HepG2 (cell line): ENCODE results near the gene IQSEC1. TPM values are rescaled to one million over a fixed set of nuclear protein-coding genes. Genes with fewer than 3 reads are reported as not detected.

Experiments
- BHLHE40 ChIP-seq: IDR thresholded peaks from 2 replicates; pipeline ENCODE4 v1.6.1; 2011; ENCODE audit warnings: low read length, improper control_type of control experiment
- CBFB ChIP-seq: sonication (generic); formaldehyde crosslinking; IDR thresholded peaks from 2 replicates; pipeline ENCODE4 v1.4.0; 2020; ENCODE audit warnings: missing genetic modification reagents
- CBX1 ChIP-seq: IDR thresholded peaks from one replicate; pipeline ENCODE4 v1.6.1; 2016; ENCODE audit warnings: antibody characterized with exemption, low read depth
- ERF ChIP-seq: IDR thresholded peaks from 2 replicates; pipeline ENCODE4 v1.6.1; 2018; ENCODE audit warnings: missing biosample characterization, missing genetic modification reagents
- KAT2B ChIP-seq: fragments of 150-350 bp; IDR thresholded peaks from 2 replicates; pipeline ENCODE4 v1.6.1; 2014; ENCODE audit warnings: low read depth, low read length, borderline replicate concordance
- KLF16 ChIP-seq, 2 experiments: sonication (generic) in 1 of 2; formaldehyde crosslinking in 1 of 2; IDR thresholded peaks; 2 replicates each; pipeline versions ENCODE4 v1.6.1 to v1.8.0; 2016 to 2023; ENCODE audit warnings: missing genetic modification reagents in 2 of 2, missing compliant biosample characterization in 1 of 2
- MEIS2 ChIP-seq: sonication (generic); formaldehyde crosslinking; IDR thresholded peaks from 2 replicates; pipeline ENCODE4 v1.9.0; 2021; ENCODE audit warnings: mild to moderate bottlenecking, missing genetic modification reagents
- NCOA5 ChIP-seq: sonication (generic); formaldehyde crosslinking; IDR thresholded peaks from 2 replicates; pipeline ENCODE4 v1.4.0; 2020; ENCODE audit warnings: missing genetic modification reagents
- NFIB ChIP-seq: sonication (generic); formaldehyde crosslinking; IDR thresholded peaks from 2 replicates; pipeline ENCODE4 v1.9.0; 2021; ENCODE audit warnings: missing genetic modification reagents, mild to moderate bottlenecking, borderline replicate concordance
- NONO ChIP-seq, 2 experiments: fragments of 450-650 bp in 1 of 2; sonication (generic) in 1 of 2; formaldehyde crosslinking in 1 of 2; IDR thresholded peaks in 1 of 2; conservative IDR thresholded peaks in 1 of 2; 2 replicates each; pipeline versions ENCODE4 v1.6.1 to v1.8.0; 2017 to 2022; ENCODE audit warnings: mild to moderate bottlenecking in 1 of 2, missing genetic modification reagents in 1 of 2, moderate library complexity in 1 of 2
- RCOR2 ChIP-seq: IDR thresholded peaks from 2 replicates; pipeline ENCODE4 v1.6.1; 2016; ENCODE audit warnings: missing biosample characterization, missing genetic modification reagents
- SRF ChIP-seq: IDR thresholded peaks from 2 replicates; pipeline ENCODE4 v1.6.1; 2011; ENCODE audit warnings: mild to moderate bottlenecking, low read depth, low read length, moderate library complexity
- ZNF20 ChIP-seq: sonication (generic); formaldehyde crosslinking; IDR thresholded peaks from 2 replicates; pipeline ENCODE4 v1.4.0; 2020; ENCODE audit warnings: mild to moderate bottlenecking, moderate library complexity, missing genetic modification reagents
- ZNF3 ChIP-seq: IDR thresholded peaks from 2 replicates; pipeline ENCODE4 v1.7.0; 2017; ENCODE audit warnings: inconsistent platforms
- ZNF331 ChIP-seq: sonication (generic); formaldehyde crosslinking; IDR thresholded peaks from 2 replicates; pipeline ENCODE4 v1.4.0; 2020; ENCODE audit warnings: missing genetic modification reagents
- ZNF550 ChIP-seq: sonication (generic); formaldehyde crosslinking; IDR thresholded peaks from 2 replicates; pipeline ENCODE4 v1.4.0; 2020; ENCODE audit warnings: mild to moderate bottlenecking, missing genetic modification reagents, borderline replicate concordance
- ZNF564 ChIP-seq: sonication (generic); formaldehyde crosslinking; IDR thresholded peaks from 2 replicates; pipeline ENCODE4 v1.8.1; 2023; ENCODE audit warnings: mild to moderate bottlenecking, missing genetic modification reagents
- ZNF747 ChIP-seq: sonication (generic); formaldehyde crosslinking; IDR thresholded peaks from 2 replicates; pipeline ENCODE4 v1.8.1; 2023; ENCODE audit warnings: missing genetic modification reagents, mild to moderate bottlenecking, borderline replicate concordance
- polyA plus RNA-seq, 8 experiments: library from polyadenylated mRNA; depleted of rRNA in 3 of 8; stranded (reverse) in 7 of 8; unstranded in 1 of 8; fragments of >200 nt; fragmentation: Illumina TruSeq in 4 of 8; extraction: Trizol in 4 of 8; gene quantifications; 2 replicates each; pipeline versions ENCODE4 v1.2.1 to v1.2.3, GENCODE V29; 2011 to 2016; ENCODE audit warnings: low read depth in 4 of 8, missing spikeins in 1 of 8, mixed read lengths in 1 of 8; ENCODE audit not compliant: insufficient read depth in 1 of 8
- total RNA-seq, 5 experiments: library from RNA; depleted of rRNA; stranded (reverse); fragments of >200 nt; fragmentation: Illumina TruSeq; extraction: Trizol; gene quantifications; 2 replicates each; pipeline ENCODE4 v1.2.3, GENCODE V29; 2016; ENCODE audit warnings: low read depth in 1 of 5
- TF ChIP-seq, protein P1 (sequence below): IDR thresholded peaks from 2 replicates; pipeline ENCODE4 v1.6.1; 2012; ENCODE audit warnings: inconsistent platforms
- TF ChIP-seq, protein P2 (sequence below): sonication (generic); formaldehyde crosslinking; conservative IDR thresholded peaks from 2 replicates; pipeline ENCODE4 v1.4.0; 2020; ENCODE audit warnings: missing genetic modification reagents
- TF ChIP-seq, protein P3 (sequence below): sonication (generic); formaldehyde crosslinking; IDR thresholded peaks from 2 replicates; pipeline ENCODE4 v1.4.0; 2020; ENCODE audit warnings: missing genetic modification reagents
- TF ChIP-seq, protein P4 (sequence below): sonication (generic); formaldehyde crosslinking; IDR thresholded peaks from 2 replicates; pipeline ENCODE4 v1.5.1; 2020; ENCODE audit warnings: mild to moderate bottlenecking, moderate library complexity, missing genetic modification reagents
- TF ChIP-seq, protein P5 (sequence below): sonication (generic); formaldehyde crosslinking; IDR thresholded peaks from 2 replicates; pipeline ENCODE4 v1.8.1; 2023; ENCODE audit warnings: mild to moderate bottlenecking, moderate library complexity, missing genetic modification reagents

Gene IQSEC1
- total and polyA plus RNA-seq, 2 of the 13 experiments (the other 11 are each of a cell fraction or from before 2014, with no cell fraction given): 17.4 to 20.2 TPM

DNA sequence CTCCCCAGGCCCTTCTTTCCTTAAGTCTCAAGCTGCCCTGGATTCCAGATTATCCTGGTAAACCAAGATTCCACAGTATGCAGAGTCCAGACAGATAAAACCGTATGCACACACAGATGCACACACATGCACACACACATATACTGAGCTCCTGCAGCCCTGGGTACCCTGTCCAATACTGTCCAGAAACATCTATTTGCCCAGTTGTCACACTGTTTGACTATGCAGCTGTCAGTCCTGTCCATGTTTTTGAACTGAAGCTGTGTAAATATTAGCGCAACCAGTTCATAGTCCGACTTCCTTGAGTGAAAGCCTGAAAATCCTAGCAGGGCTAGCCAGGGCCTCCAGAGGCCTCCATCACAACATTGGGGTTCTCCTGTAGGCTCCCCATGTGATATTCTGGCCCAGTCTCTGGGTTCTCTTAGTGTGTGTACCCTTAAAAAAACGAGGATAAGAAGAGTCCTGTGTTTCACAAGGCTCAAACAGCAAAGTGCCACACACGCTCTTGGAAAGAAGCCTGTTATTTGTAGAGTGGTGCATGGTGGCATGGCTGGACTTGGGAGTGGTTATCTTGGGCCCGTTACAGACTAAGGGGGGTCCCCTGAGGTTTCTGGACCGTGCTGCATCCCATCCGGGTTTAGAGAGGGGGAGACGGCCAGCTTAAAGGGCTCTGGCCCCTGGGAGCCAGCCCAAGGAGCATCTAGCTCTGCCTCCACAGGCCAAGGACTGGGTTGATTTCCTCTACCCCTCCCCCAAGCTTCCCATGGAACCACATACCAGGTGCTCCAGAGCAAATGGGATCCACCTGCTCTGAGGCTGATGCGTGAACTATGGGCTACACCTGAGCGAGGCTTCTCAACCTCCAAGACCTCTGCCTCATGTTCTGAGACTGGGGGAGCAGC, 108.3 kb downstream of the IQSEC1 start (continued):
- TF ChIP-seq ZNF550 (no peak), SRF (no peak), NCOA5 (CRISPR knock-in tag) (no peak), CBX1 (no peak), NONO (IDR thresholded peaks at IDR 0.05) (no peak), NONO (CRISPR knock-in tag; conservative IDR thresholded peaks at IDR 0.05) (peak; percentile 85), CBFB (CRISPR knock-in tag) (0 out of 2 replicates have a peak, but pooled peaks have one; percentile 58), BHLHE40 (no peak), ZNF3 (CRISPR knock-in tag) (0 out of 2 replicates have a peak, but pooled peaks have one; percentile 41), KLF16 (CRISPR knock-in tag; IDR thresholded peaks at IDR 0.05) (peak in 1 of 2 experiments; percentile 85; a peak in 1 of 4 replicates), ERF (peak; percentile 91), NFIB (CRISPR knock-in tag) (no peak), ZNF564 (CRISPR knock-in tag) (peak; percentile 39; the same call in 1 of the 2 replicates), MEIS2 (CRISPR knock-in tag) (peak; percentile 99), KAT2B (no peak), ZNF747 (CRISPR knock-in tag) (no peak), ZNF331 (CRISPR knock-in tag) (peak; percentile 91), ZNF20 (no peak), RCOR2 (CRISPR knock-in tag) (peak; percentile 83)
- TF ChIP-seq, protein P1, sequence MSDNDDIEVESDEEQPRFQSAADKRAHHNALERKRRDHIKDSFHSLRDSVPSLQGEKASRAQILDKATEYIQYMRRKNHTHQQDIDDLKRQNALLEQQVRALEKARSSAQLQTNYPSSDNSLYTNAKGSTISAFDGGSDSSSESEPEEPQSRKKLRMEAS: peak; percentile 81
- TF ChIP-seq, protein P2, sequence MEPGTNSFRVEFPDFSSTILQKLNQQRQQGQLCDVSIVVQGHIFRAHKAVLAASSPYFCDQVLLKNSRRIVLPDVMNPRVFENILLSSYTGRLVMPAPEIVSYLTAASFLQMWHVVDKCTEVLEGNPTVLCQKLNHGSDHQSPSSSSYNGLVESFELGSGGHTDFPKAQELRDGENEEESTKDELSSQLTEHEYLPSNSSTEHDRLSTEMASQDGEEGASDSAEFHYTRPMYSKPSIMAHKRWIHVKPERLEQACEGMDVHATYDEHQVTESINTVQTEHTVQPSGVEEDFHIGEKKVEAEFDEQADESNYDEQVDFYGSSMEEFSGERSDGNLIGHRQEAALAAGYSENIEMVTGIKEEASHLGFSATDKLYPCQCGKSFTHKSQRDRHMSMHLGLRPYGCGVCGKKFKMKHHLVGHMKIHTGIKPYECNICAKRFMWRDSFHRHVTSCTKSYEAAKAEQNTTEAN (CRISPR knock-in tag): peak; percentile 88
- TF ChIP-seq, protein P3, sequence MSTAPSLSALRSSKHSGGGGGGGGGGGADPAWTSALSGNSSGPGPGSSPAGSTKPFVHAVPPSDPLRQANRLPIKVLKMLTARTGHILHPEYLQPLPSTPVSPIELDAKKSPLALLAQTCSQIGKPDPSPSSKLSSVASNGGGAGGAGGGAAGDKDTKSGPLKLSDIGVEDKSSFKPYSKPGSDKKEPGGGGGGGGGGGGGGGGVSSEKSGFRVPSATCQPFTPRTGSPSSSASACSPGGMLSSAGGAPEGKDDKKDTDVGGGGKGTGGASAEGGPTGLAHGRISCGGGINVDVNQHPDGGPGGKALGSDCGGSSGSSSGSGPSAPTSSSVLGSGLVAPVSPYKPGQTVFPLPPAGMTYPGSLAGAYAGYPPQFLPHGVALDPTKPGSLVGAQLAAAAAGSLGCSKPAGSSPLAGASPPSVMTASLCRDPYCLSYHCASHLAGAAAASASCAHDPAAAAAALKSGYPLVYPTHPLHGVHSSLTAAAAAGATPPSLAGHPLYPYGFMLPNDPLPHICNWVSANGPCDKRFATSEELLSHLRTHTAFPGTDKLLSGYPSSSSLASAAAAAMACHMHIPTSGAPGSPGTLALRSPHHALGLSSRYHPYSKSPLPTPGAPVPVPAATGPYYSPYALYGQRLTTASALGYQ (CRISPR knock-in tag): peak; percentile 93
- TF ChIP-seq, protein P4, sequence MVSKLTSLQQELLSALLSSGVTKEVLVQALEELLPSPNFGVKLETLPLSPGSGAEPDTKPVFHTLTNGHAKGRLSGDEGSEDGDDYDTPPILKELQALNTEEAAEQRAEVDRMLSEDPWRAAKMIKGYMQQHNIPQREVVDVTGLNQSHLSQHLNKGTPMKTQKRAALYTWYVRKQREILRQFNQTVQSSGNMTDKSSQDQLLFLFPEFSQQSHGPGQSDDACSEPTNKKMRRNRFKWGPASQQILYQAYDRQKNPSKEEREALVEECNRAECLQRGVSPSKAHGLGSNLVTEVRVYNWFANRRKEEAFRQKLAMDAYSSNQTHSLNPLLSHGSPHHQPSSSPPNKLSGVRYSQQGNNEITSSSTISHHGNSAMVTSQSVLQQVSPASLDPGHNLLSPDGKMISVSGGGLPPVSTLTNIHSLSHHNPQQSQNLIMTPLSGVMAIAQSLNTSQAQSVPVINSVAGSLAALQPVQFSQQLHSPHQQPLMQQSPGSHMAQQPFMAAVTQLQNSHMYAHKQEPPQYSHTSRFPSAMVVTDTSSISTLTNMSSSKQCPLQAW (CRISPR knock-in tag): peak; percentile 46; the same call in 1 of the 2 replicates
- TF ChIP-seq, protein P5, sequence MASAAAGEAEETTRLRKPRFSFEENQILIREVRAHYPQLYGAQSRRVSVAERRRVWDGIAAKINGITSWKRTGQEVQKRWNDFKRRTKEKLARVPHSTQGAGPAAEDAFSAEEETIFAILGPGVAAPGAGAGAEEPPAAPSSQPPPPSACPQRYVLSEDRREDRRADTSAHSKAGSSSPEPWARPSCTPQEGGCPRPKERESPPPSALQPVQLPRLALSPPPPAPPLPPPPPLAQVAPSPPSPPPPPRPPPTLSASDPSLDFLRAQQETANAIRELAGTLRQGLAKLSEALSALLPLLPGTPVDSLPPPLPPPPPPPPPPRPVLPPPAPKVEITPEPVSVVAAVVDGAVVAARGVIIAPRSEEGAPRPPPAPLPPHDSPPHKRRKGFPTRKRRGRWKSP (CRISPR knock-in tag): no peak
